Measurements from ENCODE around the gene SNCG.

The SNCG gene

DNA sequence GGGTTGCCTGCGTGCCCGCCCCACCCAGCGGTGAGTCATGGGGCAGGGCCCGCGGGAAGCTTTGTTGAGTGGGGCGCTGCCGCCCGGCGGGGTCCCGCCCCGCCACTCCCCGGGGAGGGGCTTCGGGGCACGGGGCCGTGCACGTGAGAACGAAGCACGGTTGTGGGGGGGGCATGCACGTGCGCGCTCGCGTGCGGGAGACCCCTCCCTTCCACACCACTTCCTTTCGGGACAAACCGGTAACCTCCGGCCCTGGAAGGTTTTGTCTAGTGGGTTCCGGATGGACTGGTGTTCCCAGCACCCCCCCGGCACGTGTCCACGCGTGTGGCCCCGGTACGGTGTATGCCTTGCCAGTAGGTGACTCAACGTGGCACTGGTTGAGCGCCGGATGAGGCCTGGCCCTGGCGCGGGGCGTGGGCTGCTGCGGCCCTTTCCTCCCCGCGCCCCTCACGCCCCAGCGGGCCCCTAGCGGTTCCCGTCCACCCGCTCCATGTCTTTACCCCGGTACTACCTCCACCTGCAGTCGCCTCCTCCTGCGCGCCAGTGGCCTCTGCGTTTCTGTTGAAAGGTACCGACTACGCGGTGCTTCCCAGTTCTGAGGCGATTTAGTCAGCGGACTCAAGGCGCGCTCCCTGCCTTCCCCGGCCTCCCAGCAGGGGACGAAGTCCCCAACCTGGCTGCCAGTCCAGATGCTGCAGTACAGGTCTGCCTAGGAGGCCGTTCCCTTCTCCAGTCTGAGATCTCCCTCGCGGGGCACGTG, 13.0 kb downstream of the SNCG start:
- H3K9me3 ChIP-seq (ENCODE audit: control insufficient read depth, low read length): no peaks in the 10 kb centered on the region
- peaks cover 0 to 3% of the 10 kb centered on the region in 2 experiments for H3K36me3 ChIP-seq (ENCODE audit: control insufficient read depth in 1 of 2, insufficient read depth in 2 of 2, low read depth in 1 of 2, low read length in 2 of 2)
- peak overlapping the region; percentile 81 to 88 for H3K18ac ChIP-seq (ENCODE audit: low read depth in 1 of 2, low read length in 2 of 2)
- peak overlapping the region; percentile 99 for H2BK120ac ChIP-seq (ENCODE audit: low read depth, low read length)
- peak overlapping the region; percentile 92 for H4K8ac ChIP-seq (ENCODE audit: low read length)
- peak overlapping the region; percentile 71 to 79 for H2BK12ac ChIP-seq (ENCODE audit: low read length in 2 of 2)
- H3K27me3 ChIP-seq (ENCODE audit: control insufficient read depth in 1 of 2, insufficient read depth in 1 of 2, low read length in 2 of 2): no peaks in the 10 kb centered on the region
- peak overlapping the region; percentile 63 to 81 for H3K4ac ChIP-seq (ENCODE audit: low read depth in 1 of 2, low read length in 2 of 2)
- H3K14ac ChIP-seq (ENCODE audit: low read length in 2 of 2): peak overlapping the region in 1 of 2 experiments; percentile 79
- peak overlapping the region; percentile 77 for H2BK15ac ChIP-seq (ENCODE audit: low read depth, poor library complexity, severe bottlenecking)
- peak overlapping the region; percentile 72 for H2AFZ ChIP-seq (ENCODE audit: low read depth, low read length)
- H4K91ac ChIP-seq (ENCODE audit: low read length): peak overlapping the region; percentile 65
- no peak overlapping the region for H2BK5ac ChIP-seq (ENCODE audit: low read depth, low read length, poor library complexity, severe bottlenecking)
- H3K27ac ChIP-seq (ENCODE audit: low read length, poor library complexity, severe bottlenecking): peak overlapping the region; percentile 36
- H3K9ac ChIP-seq (ENCODE audit: low read length): peak overlapping the region; percentile 97
- 7% methylated on average over 49 of the region's 66 CpGs for WGBS
- peak overlapping the region; percentile 95 for H3K4me2 ChIP-seq (ENCODE audit: low read length, poor library complexity, severe bottlenecking)
- H3K79me1 ChIP-seq (replicated peaks; ENCODE audit: low read length, poor library complexity, severe bottlenecking): no peaks in the 10 kb centered on the region
- H3K4me1 ChIP-seq (ENCODE audit: control insufficient read depth, insufficient read depth, low read depth, low read length): peaks cover 32% of the 10 kb centered on the region
- peak overlapping the region; percentile 60 to 81 for H3K4me3 ChIP-seq (ENCODE audit: insufficient read depth in 1 of 2, low read depth in 1 of 2, low read length in 2 of 2)
- H3K23ac ChIP-seq (ENCODE audit: low read length in 2 of 2): peak overlapping the region in 1 of 2 experiments; percentile 20
- DNase-seq: peak; percentile 85
- peak overlapping the region; percentile 67 for H2AK5ac ChIP-seq (ENCODE audit: low read length, severe bottlenecking)

DNA sequence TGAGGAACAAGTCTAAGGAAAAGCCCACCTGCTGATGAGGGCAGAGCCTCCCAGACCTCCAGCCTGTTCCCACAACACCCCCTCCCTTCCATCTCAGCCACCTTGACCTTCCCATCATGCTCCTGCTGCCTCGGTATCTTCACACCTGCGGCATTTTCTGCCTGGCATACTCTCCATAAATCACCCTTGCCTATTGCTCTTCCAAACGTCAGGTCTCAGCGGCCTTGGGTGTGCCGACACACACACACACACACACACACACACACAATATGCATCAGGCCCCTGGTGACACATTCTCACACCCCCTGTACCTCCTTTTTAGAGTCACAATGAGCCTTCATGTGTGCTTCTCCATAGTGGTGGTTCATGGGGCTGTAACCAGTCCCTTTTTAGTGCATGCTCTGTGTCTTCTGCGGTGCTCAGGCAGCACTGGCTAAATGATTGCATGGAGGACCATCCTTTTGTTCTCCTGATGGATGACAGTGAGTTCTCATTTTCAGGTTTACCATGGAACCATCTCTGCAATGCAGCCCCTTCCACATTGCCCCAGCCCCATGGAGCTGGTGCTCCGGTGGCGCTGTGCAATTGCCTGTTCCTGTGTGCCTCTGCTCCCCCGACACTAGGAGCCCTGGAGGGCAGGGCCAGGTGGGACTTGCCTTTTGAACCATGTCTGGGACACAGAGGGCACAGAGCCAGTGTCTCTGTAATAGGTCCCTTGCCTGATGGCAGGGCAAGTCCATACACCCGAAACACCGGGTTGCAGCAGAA, 14.4 kb downstream of the SNCG start:
- Histone ChIP-seq H3K36me3 (ENCODE audit: control insufficient read depth in 1 of 2, insufficient read depth in 2 of 2, low read depth in 1 of 2, low read length in 2 of 2) (peaks cover 0 to 3% of the 10 kb centered on the region in 2 experiments), H4K8ac (ENCODE audit: low read length) (no peak overlapping the region), H3K23ac (ENCODE audit: low read length in 2 of 2) (no peak overlapping the region), H3K18ac (ENCODE audit: low read depth in 1 of 2, low read length in 2 of 2) (no peak overlapping the region), H2BK12ac (ENCODE audit: low read length in 2 of 2) (peak overlapping the region in 1 of 2 experiments; percentile 49), H3K27me3 (ENCODE audit: control insufficient read depth in 1 of 2, insufficient read depth in 1 of 2, low read length in 2 of 2) (no peaks in the 10 kb centered on the region), H3K4me3 (ENCODE audit: insufficient read depth in 1 of 2, low read depth in 1 of 2, low read length in 2 of 2) (no peak overlapping the region), H2BK120ac (ENCODE audit: low read depth, low read length) (no peak overlapping the region), H3K4me1 (ENCODE audit: control insufficient read depth, insufficient read depth, low read depth, low read length) (peaks cover 26% of the 10 kb centered on the region), H3K14ac (ENCODE audit: low read length in 2 of 2) (peak overlapping the region in 1 of 2 experiments; percentile 26), H2AFZ (ENCODE audit: low read depth, low read length) (no peak overlapping the region), H2BK15ac (ENCODE audit: low read depth, poor library complexity, severe bottlenecking) (no peak overlapping the region), H3K9me3 (ENCODE audit: control insufficient read depth, low read length) (no peaks in the 10 kb centered on the region), H2AK5ac (ENCODE audit: low read length, severe bottlenecking) (peak overlapping the region; percentile 24), H3K79me1 (replicated peaks; ENCODE audit: low read length, poor library complexity, severe bottlenecking) (no peaks in the 10 kb centered on the region), H3K4ac (ENCODE audit: low read depth in 1 of 2, low read length in 2 of 2) (no peak overlapping the region), H3K27ac (ENCODE audit: low read length, poor library complexity, severe bottlenecking) (no peak overlapping the region), H3K9ac (ENCODE audit: low read length) (no peak overlapping the region), H2BK5ac (ENCODE audit: low read depth, low read length, poor library complexity, severe bottlenecking) (no peak overlapping the region), H3K4me2 (ENCODE audit: low read length, poor library complexity, severe bottlenecking) (no peak overlapping the region), H4K91ac (ENCODE audit: low read length) (no peak overlapping the region)
- 95% methylated on average over 11 of the region's 11 CpGs for WGBS
- no peak for DNase-seq

DNA sequence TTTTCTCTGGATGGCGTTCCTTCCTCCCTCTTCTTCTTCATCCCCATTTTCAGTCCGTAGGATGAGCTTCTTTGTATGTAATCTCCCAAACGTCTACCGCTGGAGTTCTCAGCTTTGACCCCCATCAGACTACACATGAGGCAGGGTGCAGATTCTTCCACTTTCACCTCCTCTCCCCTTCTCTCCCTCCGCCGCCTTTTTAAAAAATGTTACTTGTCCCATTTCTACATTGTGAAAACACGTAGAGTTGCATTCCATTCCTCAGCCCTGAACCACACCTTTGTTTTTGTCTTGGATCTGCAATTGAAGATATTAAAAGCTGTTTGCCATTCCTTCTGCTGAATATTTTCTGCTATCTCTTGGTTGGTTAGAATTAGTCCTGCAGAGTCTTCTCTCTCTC, 16.1 kb downstream of the SNCG start:
- H3K27ac ChIP-seq (ENCODE audit: low read length, poor library complexity, severe bottlenecking): no peak overlapping the region
- no peak overlapping the region for H3K4ac ChIP-seq (ENCODE audit: low read depth in 1 of 2, low read length in 2 of 2)
- H3K18ac ChIP-seq (ENCODE audit: low read depth in 1 of 2, low read length in 2 of 2): no peak overlapping the region
- H3K9me3 ChIP-seq (ENCODE audit: control insufficient read depth, low read length): no peaks in the 10 kb centered on the region
- H3K4me3 ChIP-seq (ENCODE audit: insufficient read depth in 1 of 2, low read depth in 1 of 2, low read length in 2 of 2): no peak overlapping the region
- no peaks in the 10 kb centered on the region for H3K36me3 ChIP-seq (ENCODE audit: control insufficient read depth in 1 of 2, insufficient read depth in 2 of 2, low read depth in 1 of 2, low read length in 2 of 2)
- H3K23ac ChIP-seq (ENCODE audit: low read length in 2 of 2): no peak overlapping the region
- H3K79me1 ChIP-seq (replicated peaks; ENCODE audit: low read length, poor library complexity, severe bottlenecking): no peaks in the 10 kb centered on the region
- no peak overlapping the region for H2BK15ac ChIP-seq (ENCODE audit: low read depth, poor library complexity, severe bottlenecking)
- H3K4me2 ChIP-seq (ENCODE audit: low read length, poor library complexity, severe bottlenecking): no peak overlapping the region
- H2BK120ac ChIP-seq (ENCODE audit: low read depth, low read length): no peak overlapping the region
- H4K91ac ChIP-seq (ENCODE audit: low read length): no peak overlapping the region
- no peak overlapping the region for H2BK12ac ChIP-seq (ENCODE audit: low read length in 2 of 2)
- H2BK5ac ChIP-seq (ENCODE audit: low read depth, low read length, poor library complexity, severe bottlenecking): no peak overlapping the region
- H4K8ac ChIP-seq (ENCODE audit: low read length): no peak overlapping the region
- H2AK5ac ChIP-seq (ENCODE audit: low read length, severe bottlenecking): no peak overlapping the region
- no peak for DNase-seq
- H2AFZ ChIP-seq (ENCODE audit: low read depth, low read length): no peak overlapping the region
- H3K9ac ChIP-seq (ENCODE audit: low read length): no peak overlapping the region
- H3K4me1 ChIP-seq (ENCODE audit: control insufficient read depth, insufficient read depth, low read depth, low read length): peaks cover 20% of the 10 kb centered on the region
- WGBS: 87% methylated on average over 6 of the region's 7 CpGs
- no peak overlapping the region for H3K14ac ChIP-seq (ENCODE audit: low read length in 2 of 2)
- no peaks in the 10 kb centered on the region for H3K27me3 ChIP-seq (ENCODE audit: control insufficient read depth in 1 of 2, insufficient read depth in 1 of 2, low read length in 2 of 2)

DNA sequence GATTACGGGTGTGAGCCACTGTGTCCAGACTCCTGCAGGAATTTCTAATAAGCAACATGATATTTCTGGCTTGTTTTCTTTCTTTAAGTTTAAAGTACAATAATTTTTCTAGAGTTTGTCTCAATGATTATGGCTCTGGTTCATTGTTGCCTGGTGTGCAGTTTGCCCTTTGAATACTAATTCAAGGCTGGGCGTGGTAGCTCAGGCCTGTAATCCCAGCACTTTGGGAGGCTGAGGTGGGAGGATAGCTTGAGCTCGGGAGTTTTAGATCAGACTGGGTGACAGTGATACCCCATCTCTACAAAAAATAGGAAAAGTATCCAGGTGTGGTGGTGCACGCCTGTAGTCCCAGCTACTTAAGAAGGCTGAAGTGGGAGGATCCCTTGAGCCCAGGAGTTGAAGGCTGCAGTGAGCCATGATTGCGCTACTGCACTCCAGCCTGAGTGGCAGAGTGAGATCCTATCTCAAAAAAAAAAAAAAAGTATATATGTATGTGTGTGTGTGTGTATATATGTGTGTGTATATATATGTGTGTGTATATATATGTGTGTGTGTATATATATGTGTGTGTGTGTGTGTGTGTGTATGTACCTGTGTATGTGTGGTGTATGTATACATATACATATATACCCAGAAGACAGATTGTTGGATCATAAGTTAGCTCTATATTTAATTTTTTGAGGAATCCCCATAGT, 18.1 kb downstream of the SNCG start:
- Histone ChIP-seq H2BK5ac (ENCODE audit: low read depth, low read length, poor library complexity, severe bottlenecking) (no peak overlapping the region), H2AK5ac (ENCODE audit: low read length, severe bottlenecking) (no peak overlapping the region), H3K9ac (ENCODE audit: low read length) (no peak overlapping the region), H2BK12ac (ENCODE audit: low read length in 2 of 2) (no peak overlapping the region), H3K23ac (ENCODE audit: low read length in 2 of 2) (no peak overlapping the region), H3K14ac (ENCODE audit: low read length in 2 of 2) (no peak overlapping the region), H3K4me2 (ENCODE audit: low read length, poor library complexity, severe bottlenecking) (no peak overlapping the region), H3K79me1 (replicated peaks; ENCODE audit: low read length, poor library complexity, severe bottlenecking) (no peaks in the 10 kb centered on the region), H3K4me1 (ENCODE audit: control insufficient read depth, insufficient read depth, low read depth, low read length) (peaks cover 9% of the 10 kb centered on the region), H4K91ac (ENCODE audit: low read length) (no peak overlapping the region), H3K4me3 (ENCODE audit: insufficient read depth in 1 of 2, low read depth in 1 of 2, low read length in 2 of 2) (no peak overlapping the region), H3K27ac (ENCODE audit: low read length, poor library complexity, severe bottlenecking) (no peak overlapping the region), H3K36me3 (ENCODE audit: control insufficient read depth in 1 of 2, insufficient read depth in 2 of 2, low read depth in 1 of 2, low read length in 2 of 2) (no peaks in the 10 kb centered on the region), H3K4ac (ENCODE audit: low read depth in 1 of 2, low read length in 2 of 2) (no peak overlapping the region), H3K9me3 (ENCODE audit: control insufficient read depth, low read length) (no peaks in the 10 kb centered on the region), H3K27me3 (ENCODE audit: control insufficient read depth in 1 of 2, insufficient read depth in 1 of 2, low read length in 2 of 2) (no peaks in the 10 kb centered on the region), H2BK120ac (ENCODE audit: low read depth, low read length) (no peak overlapping the region), H3K18ac (ENCODE audit: low read depth in 1 of 2, low read length in 2 of 2) (no peak overlapping the region), H2BK15ac (ENCODE audit: low read depth, poor library complexity, severe bottlenecking) (no peak overlapping the region), H2AFZ (ENCODE audit: low read depth, low read length) (no peak overlapping the region), H4K8ac (ENCODE audit: low read length) (no peak overlapping the region)
- no peak for DNase-seq
- 96% methylated on average over 3 of the region's 5 CpGs for WGBS

Data from mesenchymal stem cell (in vitro differentiated cells and primary cell).